ACC112 (cell line): ENCODE measurements around the gene PHLPP2.
"Not testable (repeated sequence)": the region's sequence is repeated elsewhere in the genome, so short reads cannot be mapped to it uniquely, and the experiment has no call there.

Experiments
- H2AFZ ChIP-seq: fragments of 200-600 bp; sonication (generic); one replicate; pipeline ENCODE4 v1.6.0; 2017; ENCODE audit warnings: antibody characterized with exemption, low read length; ENCODE audit not compliant: unreplicated experiment
- H3K27ac ChIP-seq: fragments of 200-600 bp; sonication (generic); 2 replicates; pipeline ENCODE4 v1.5.1; 2014; ENCODE audit warnings: low read depth, mild to moderate bottlenecking, antibody characterized with exemption, low read length, moderate library complexity
- H3K27me3 ChIP-seq: fragments of 200-600 bp; sonication (generic); 2 replicates; pipeline ENCODE4 v1.6.1; 2014; ENCODE audit warnings: mild to moderate bottlenecking, antibody characterized with exemption, low read length, moderate library complexity, mixed read lengths; ENCODE audit not compliant: insufficient read depth
- H3K36me3 ChIP-seq: fragments of 200-600 bp; sonication (generic); 2 replicates; pipeline ENCODE4 v1.6.1; 2016; ENCODE audit warnings: mild to moderate bottlenecking, antibody characterized with exemption, low read length, moderate library complexity, mixed read lengths; ENCODE audit not compliant: insufficient read depth
- H3K4me1 ChIP-seq: fragments of 200-600 bp; sonication (generic); one replicate; pipeline ENCODE4 v1.6.1; 2016; ENCODE audit warnings: low read length, mixed read lengths; ENCODE audit not compliant: insufficient read depth, unreplicated experiment, control insufficient read depth
- H3K4me3 ChIP-seq: fragments of 200-600 bp; sonication (generic); 2 replicates; pipeline ENCODE4 v1.5.1; 2014; ENCODE audit warnings: mild to moderate bottlenecking, low read depth, low read length
- H3K79me2 ChIP-seq: fragments of 200-600 bp; sonication (generic); one replicate; pipeline ENCODE4 v1.6.0; 2016; ENCODE audit warnings: low read length; ENCODE audit not compliant: control insufficient read depth, unreplicated experiment, insufficient read depth

The PHLPP2 gene

GRCh38 chr16:71623597-71623996 lies 100.9 kb downstream of the PHLPP2 start:
- Histone ChIP-seq H3K27ac (no peak overlapping the region), H3K36me3 (no peaks in the 10 kb centered on the region), H3K4me1 (peaks cover 3% of the 10 kb centered on the region), H3K79me2 (no peaks in the 10 kb centered on the region), H2AFZ (no peak overlapping the region), H3K4me3 (no peak overlapping the region), H3K27me3 (peaks cover 76% of the 10 kb centered on the region)

DNA sequence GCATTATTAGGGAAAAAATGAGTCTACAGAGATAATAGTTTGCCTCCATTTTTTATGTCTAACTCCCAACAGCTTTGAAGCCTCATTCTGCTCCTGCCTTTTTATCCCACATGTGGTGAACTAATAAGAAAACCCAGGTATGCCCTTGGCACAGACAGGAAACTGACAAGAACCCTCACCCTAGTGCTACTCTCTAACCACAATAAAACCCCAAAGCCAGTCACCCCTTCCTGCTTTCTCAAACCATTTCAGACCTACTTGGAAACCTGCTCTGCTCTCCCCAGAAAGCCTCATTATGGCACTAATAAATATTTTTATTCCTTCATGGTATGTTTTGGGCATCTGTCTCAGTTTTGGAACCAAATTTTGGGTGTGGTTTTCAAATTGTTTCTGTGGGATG lies 102.4 kb downstream of the PHLPP2 start:
- H3K27me3 ChIP-seq, result peaks cover 76% of the 10 kb centered on the region

GRCh38 chr16:71618429-71618828 lies 106.1 kb downstream of the PHLPP2 start:
- Histone ChIP-seq H3K4me1 (no peaks in the 10 kb centered on the region), H3K79me2 (no peaks in the 10 kb centered on the region), H3K36me3 (no peaks in the 10 kb centered on the region), H3K27ac (no peak overlapping the region), H3K27me3 (peaks cover 46% of the 10 kb centered on the region), H3K4me3 (no peak overlapping the region), H2AFZ (no peak overlapping the region)

More for the DNA sequence above, 102.4 kb downstream of the PHLPP2 start:
- no peaks in the 10 kb centered on the region for H3K36me3 ChIP-seq
- H2AFZ ChIP-seq, result no peak overlapping the region
- no peaks in the 10 kb centered on the region for H3K79me2 ChIP-seq
- H3K4me3 ChIP-seq, result no peak overlapping the region
- H3K4me1 ChIP-seq, result peaks cover 3% of the 10 kb centered on the region
- no peak overlapping the region for H3K27ac ChIP-seq

GRCh38 chr16:71614956-71615355 lies 109.5 kb downstream of the PHLPP2 start:
- peaks cover 36% of the 10 kb centered on the region for H3K27me3 ChIP-seq
- H3K36me3 ChIP-seq, H3K27ac ChIP-seq, H3K4me1 ChIP-seq, H3K79me2 ChIP-seq, H3K4me3 ChIP-seq, H2AFZ ChIP-seq: not testable (repeated sequence)

DNA sequence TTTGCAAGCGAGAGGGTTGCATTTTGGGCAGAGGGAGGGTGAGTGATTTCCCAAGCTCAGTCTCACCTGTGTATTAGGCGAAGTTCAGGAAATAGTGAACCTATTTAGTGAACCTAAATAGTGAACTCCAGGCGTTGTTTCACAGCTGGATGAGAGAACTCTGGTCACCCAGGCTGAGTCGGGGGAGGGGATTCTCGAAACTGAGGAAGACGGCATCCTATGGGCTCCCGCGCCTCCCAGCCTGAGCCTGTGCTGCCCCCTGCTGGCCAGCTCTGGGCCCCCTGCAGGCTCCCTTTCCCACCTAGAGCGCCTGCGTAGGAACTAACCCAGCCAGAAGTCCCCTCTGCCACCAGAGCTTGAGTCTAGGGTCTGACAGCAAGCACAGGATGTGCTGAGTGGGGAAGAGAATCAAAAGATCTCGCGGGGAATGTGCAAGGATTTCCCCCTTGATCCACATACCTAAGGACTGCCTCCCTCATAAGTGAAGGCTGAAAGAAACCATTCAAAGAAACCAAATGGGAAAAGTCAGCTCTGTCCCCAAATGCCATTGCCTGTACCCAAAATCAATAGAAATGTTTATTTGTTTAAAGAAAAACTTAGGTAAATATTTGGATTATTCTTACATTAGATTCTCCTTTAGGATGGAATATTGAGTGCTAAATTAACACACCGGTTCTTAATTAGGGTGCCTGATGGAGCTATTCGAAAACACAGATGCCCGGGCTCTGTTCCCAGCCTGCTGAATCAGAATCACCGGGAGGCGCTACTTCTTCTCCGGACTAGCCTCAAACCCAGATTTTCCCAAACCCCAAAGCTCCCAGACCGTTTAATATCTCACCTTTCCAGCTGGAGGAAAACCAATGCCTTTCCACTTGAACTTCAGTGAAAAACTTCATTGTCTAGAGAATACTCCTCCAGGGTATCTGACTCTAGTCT lies 113.3 kb downstream of the PHLPP2 start:
- H3K79me2 ChIP-seq, result no peaks in the 10 kb centered on the region
- H3K27me3 ChIP-seq, result peaks cover 20% of the 10 kb centered on the region
- H3K4me1 ChIP-seq, result peaks cover 3% of the 10 kb centered on the region
- no peaks in the 10 kb centered on the region for H3K36me3 ChIP-seq
- no peak overlapping the region for H3K27ac ChIP-seq
- no peak overlapping the region; the same call in 1 of the 2 replicates for H3K4me3 ChIP-seq
- peak overlapping the region; percentile 61 for H2AFZ ChIP-seq

GRCh38 chr16:71610447-71610846 lies 114.1 kb downstream of the PHLPP2 start:
- H3K4me1 ChIP-seq, result peaks cover 3% of the 10 kb centered on the region
- H3K27me3 ChIP-seq, result peaks cover 20% of the 10 kb centered on the region
- no peaks in the 10 kb centered on the region for H3K36me3 ChIP-seq
- no peak overlapping the region for H3K27ac ChIP-seq
- no peak overlapping the region for H2AFZ ChIP-seq
- H3K4me3 ChIP-seq, result no peak overlapping the region
- H3K79me2 ChIP-seq, result no peaks in the 10 kb centered on the region

- Histone ChIP-seq H3K4me3 (no peak overlapping the region), H3K4me1 (peaks cover 3% of the 10 kb centered on the region), H3K36me3 (no peaks in the 10 kb centered on the region), H3K27ac (no peak overlapping the region), H2AFZ (no peak overlapping the region), H3K79me2 (no peaks in the 10 kb centered on the region), H3K27me3 (peaks cover 18% of the 10 kb centered on the region)
These were observed 115.4 kb downstream of the PHLPP2 start for GRCh38 chr16:71609066-71609465.

GRCh38 chr16:71600822-71601221 lies 123.7 kb downstream of the PHLPP2 start:
- Histone ChIP-seq H3K79me2 (no peaks in the 10 kb centered on the region), H3K27me3 (peaks cover 20% of the 10 kb centered on the region), H3K27ac (no peak overlapping the region), H3K36me3 (no peaks in the 10 kb centered on the region), H2AFZ (no peak overlapping the region), H3K4me1 (no peaks in the 10 kb centered on the region), H3K4me3 (no peak overlapping the region)

- H2AFZ ChIP-seq, H3K36me3 ChIP-seq, H3K4me3 ChIP-seq, H3K27ac ChIP-seq, H3K4me1 ChIP-seq, H3K79me2 ChIP-seq: not testable (repeated sequence)
- peaks cover 36% of the 10 kb centered on the region for H3K27me3 ChIP-seq
These were observed 126.1 kb downstream of the PHLPP2 start for GRCh38 chr16:71598426-71598825.

GRCh38 chr16:71595340-71595826 lies 129.1 kb downstream of the PHLPP2 start:
- H3K79me2 ChIP-seq, H3K4me3 ChIP-seq, H3K4me1 ChIP-seq, H2AFZ ChIP-seq, H3K27ac ChIP-seq, H3K36me3 ChIP-seq: not testable (repeated sequence)
- peaks cover 64% of the 10 kb centered on the region for H3K27me3 ChIP-seq
